PC-3 (cell line): Measurements from ENCODE around the gene SLC45A3. TPM values are rescaled to one million over a fixed set of nuclear protein-coding genes. Genes with fewer than 3 reads are reported as not detected.
A peak's percentile ranks its signal among the peaks of the same experiment; 100 is the strongest.

Experiments
- ATAC-seq: fragments of 200-7000 bp; cut with Tn5 transposase; 2 replicates; pipeline ENCODE4 v1.9.1; 2020; ENCODE audit warnings: mild to moderate bottlenecking, moderate library complexity
- BruUV-seq: library from RNA; stranded (reverse); fragments of 400-500 nt; replicated peaks from 2 replicates; lab custom pipeline; 2021; lab: Mats Ljungman, UMichigan
- CTCF ChIA-PET: fragments of 300-600 bp; sonication (Branson Sonifier 250); formaldehyde crosslinking; loops from one replicate; lab custom pipeline; 2022; ENCODE audit warnings: antibody characterized with exemption; lab: Charles Lee
- POLR2A ChIA-PET: fragments of 300-600 bp; sonication (Branson Sonifier 250); formaldehyde crosslinking; loops from one replicate; lab custom pipeline; 2022; ENCODE audit warnings: antibody characterized with exemption; ENCODE audit not compliant: unreplicated experiment; lab: Charles Lee
- DNase-seq: peaks from one replicate; pipeline ENCODE4 v3.0.0-alpha.2; 2015
- H2AFZ ChIP-seq: fragments of 300-600 bp; sonication (generic); 2 replicates; pipeline ENCODE4 v1.6.0; 2016; ENCODE audit warnings: antibody characterized with exemption, low read length
- H3F3A ChIP-seq: fragments of 300-600 bp; sonication (generic); one replicate; pipeline ENCODE4 v1.6.0; 2017; ENCODE audit warnings: antibody characterized with exemption, low read length, control low read depth, mild to moderate bottlenecking; ENCODE audit not compliant: unreplicated experiment
- H3K27ac ChIP-seq: fragments of 300-600 bp; sonication (generic); 2 replicates; pipeline ENCODE4 v1.5.1; 2016; ENCODE audit warnings: mild to moderate bottlenecking, low read length
- H3K27me3 ChIP-seq: fragments of 300-600 bp; sonication (generic); 2 replicates; pipeline ENCODE4 v1.6.1; 2016; ENCODE audit warnings: low read length, mixed read lengths
- H3K36me3 ChIP-seq: fragments of 300-600 bp; sonication (generic); 2 replicates; pipeline ENCODE4 v1.6.1; 2016; ENCODE audit warnings: low read depth, mixed run types, low read length, mixed read lengths
- H3K4me1 ChIP-seq: fragments of 300-600 bp; sonication (generic); 2 replicates; pipeline ENCODE4 v1.5.1; 2016; ENCODE audit warnings: low read length; ENCODE audit not compliant: insufficient read depth
- H3K4me2 ChIP-seq: fragments of 300-600 bp; sonication (generic); 2 replicates; pipeline ENCODE4 v1.6.0; 2016; ENCODE audit warnings: low read length
- H3K4me3 ChIP-seq: fragments of 300-600 bp; sonication (generic); 2 replicates; pipeline ENCODE4 v1.5.1; 2016; ENCODE audit warnings: mild to moderate bottlenecking, low read length, mixed read lengths
- H3K79me2 ChIP-seq: fragments of 300-600 bp; sonication (generic); 2 replicates; pipeline ENCODE4 v1.6.1; 2017; ENCODE audit warnings: low read length, mixed read lengths
- H3K9ac ChIP-seq: fragments of 300-600 bp; sonication (generic); 2 replicates; pipeline ENCODE4 v1.6.0; 2016; ENCODE audit warnings: mild to moderate bottlenecking, low read length
- H3K9me2 ChIP-seq: fragments of 300-600 bp; sonication (generic); replicated peaks from 2 replicates; pipeline ENCODE4 v1.6.1; 2016; ENCODE audit warnings: mixed run types, low read length, mixed read lengths
- H3K9me3 ChIP-seq: fragments of 300-600 bp; sonication (generic); 2 replicates; pipeline ENCODE4 v1.6.1; 2016; ENCODE audit warnings: low read length, mixed read lengths
- H4K20me1 ChIP-seq: fragments of 300-600 bp; sonication (generic); 2 replicates; pipeline ENCODE4 v1.6.1; 2016; ENCODE audit warnings: low read length, mixed read lengths
- EZH2 ChIP-seq: fragments of 300-600 bp; sonication (generic); IDR thresholded peaks from one replicate; pipeline ENCODE4 v1.6.1; 2017; ENCODE audit warnings: antibody characterized with exemption, mild to moderate bottlenecking, low read length; ENCODE audit not compliant: unreplicated experiment
- EZH2phosphoT487 ChIP-seq: fragments of 300-600 bp; sonication (generic); IDR thresholded peaks from 2 replicates; pipeline ENCODE4 v1.6.1; 2018; ENCODE audit warnings: mild to moderate bottlenecking, antibody characterized with exemption, low read length, borderline replicate concordance
- intact Hi-C: fragments of 100-400 bp; cut with micrococcal nuclease; formaldehyde crosslinking; loops from 2 replicates; pipeline ENCODE4 v1.9.0; 2023
- total RNA-seq: library from RNA; depleted of rRNA; stranded (reverse); fragments of >200 nt; gene quantifications from 2 replicates; pipeline ENCODE4 v1.2.3, GENCODE V29; 2014
- TF ChIP-seq, protein P1 (sequence below): fragments of 300-600 bp; sonication (generic); conservative IDR thresholded peaks from 2 replicates; pipeline ENCODE4 v1.5.1; 2017; ENCODE audit warnings: antibody characterized with exemption, low read depth, mild to moderate bottlenecking, low read length

Gene SLC45A3
- total RNA-seq, 1 experiment from 2014 or later = 33.2 TPM

DNA sequence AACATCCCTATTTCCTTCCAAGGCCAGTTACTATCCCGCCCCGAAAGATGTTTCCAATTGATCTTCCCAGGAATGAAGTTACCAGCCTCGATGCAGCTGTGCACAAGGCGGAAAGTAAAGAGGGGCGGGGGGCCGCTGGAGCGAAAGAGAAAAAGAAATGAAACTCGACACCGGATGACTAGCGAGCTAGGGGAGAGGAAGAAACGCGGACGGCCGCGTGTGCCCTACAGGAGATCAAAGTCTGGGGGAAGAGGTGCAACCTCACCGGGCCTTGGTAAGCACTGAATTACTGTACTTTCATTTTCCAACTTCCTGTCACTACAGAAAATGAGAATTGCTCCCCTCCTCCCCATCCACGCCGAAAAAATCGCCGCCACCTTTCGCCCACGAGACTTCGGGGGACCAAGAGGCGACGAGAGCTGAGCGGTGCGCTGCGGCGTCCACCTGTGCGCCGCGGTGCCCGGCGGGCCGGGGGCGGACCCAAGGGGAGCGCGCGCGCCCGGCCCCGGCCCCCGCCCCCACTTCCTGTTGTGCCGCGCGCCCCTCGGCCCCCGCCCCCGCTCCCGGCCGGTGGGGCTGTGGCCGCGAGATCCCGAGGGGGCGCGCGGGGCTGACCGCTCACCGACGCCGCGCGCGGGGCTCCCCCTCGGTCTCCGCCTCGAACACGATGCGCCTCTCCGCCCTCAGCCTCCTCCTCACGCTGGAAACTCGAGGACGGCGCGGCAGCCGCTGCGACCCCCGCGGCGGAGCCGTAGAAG is 49.1 kb downstream of the SLC45A3 start:
- peak overlapping the region; percentile 48 for H2AFZ ChIP-seq
- ATAC-seq (peak; percentile 61), DNase-seq (peak; percentile 84)
- H3K27ac ChIP-seq = peak overlapping the region; percentile 76
- intact Hi-C loops = no loop called here
- peaks cover 11% of the 10 kb centered on the region for H4K20me1 ChIP-seq
- no peaks in the 10 kb centered on the region for H3K27me3 ChIP-seq
- no peaks in the 10 kb centered on the region for H3K36me3 ChIP-seq
- H3K9me2 ChIP-seq = no peaks in the 10 kb centered on the region
- H3K79me2 ChIP-seq = peaks cover 49% of the 10 kb centered on the region
- no peaks in the 10 kb centered on the region for H3K9me3 ChIP-seq
- H3K4me3 ChIP-seq = peak overlapping the region; percentile 86
- ChIA-PET POLR2A (interaction anchor here (0.8 kb wide), 1 partner anchor 87 kb away, joined by 10 read pairs; no protein-coding TSS in a partner anchor), CTCF (interaction anchor here (0.8 to 3.4 kb wide), 4 partner anchors 27 to 52 kb away, joined by 3 to 21 read pairs (median 4); no protein-coding TSS in a partner anchor)
- TF ChIP-seq, protein P1, sequence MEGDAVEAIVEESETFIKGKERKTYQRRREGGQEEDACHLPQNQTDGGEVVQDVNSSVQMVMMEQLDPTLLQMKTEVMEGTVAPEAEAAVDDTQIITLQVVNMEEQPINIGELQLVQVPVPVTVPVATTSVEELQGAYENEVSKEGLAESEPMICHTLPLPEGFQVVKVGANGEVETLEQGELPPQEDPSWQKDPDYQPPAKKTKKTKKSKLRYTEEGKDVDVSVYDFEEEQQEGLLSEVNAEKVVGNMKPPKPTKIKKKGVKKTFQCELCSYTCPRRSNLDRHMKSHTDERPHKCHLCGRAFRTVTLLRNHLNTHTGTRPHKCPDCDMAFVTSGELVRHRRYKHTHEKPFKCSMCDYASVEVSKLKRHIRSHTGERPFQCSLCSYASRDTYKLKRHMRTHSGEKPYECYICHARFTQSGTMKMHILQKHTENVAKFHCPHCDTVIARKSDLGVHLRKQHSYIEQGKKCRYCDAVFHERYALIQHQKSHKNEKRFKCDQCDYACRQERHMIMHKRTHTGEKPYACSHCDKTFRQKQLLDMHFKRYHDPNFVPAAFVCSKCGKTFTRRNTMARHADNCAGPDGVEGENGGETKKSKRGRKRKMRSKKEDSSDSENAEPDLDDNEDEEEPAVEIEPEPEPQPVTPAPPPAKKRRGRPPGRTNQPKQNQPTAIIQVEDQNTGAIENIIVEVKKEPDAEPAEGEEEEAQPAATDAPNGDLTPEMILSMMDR = no peak
- TF ChIP-seq EZH2phosphoT487 (peak; percentile 29; the same call in 1 of the 2 replicates), EZH2 (no peak)
- H3K4me1 ChIP-seq = peaks cover 24% of the 10 kb centered on the region
- peak overlapping the region; percentile 81 for H3K9ac ChIP-seq
- no peaks in the 10 kb centered on the region for H3F3A ChIP-seq
- peak overlapping the region; percentile 94 for H3K4me2 ChIP-seq
- BruUV-seq = TSS peak; percentile 54

DNA sequence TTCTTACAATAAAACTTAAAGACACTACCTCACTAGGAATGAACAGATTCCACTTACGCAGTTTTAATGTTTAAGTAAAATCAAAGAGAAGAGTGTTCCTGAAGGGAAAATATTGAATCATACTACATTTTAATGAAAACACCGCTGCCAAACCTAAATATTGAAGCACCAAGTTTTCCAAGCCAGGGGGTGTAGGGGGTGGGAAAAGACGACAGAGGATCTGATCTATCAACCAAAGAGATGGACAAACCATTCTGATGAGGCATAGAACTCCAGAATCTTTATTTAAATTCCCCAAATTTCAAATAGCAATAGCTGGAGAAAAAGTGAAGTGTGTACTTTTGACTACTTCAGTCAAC is 49.7 kb downstream of the SLC45A3 start:
- TF ChIP-seq, protein P1 = no peak
- no peak for TF ChIP-seq EZH2
- no peak for TF ChIP-seq EZH2phosphoT487
- Histone ChIP-seq H3K27ac (peak overlapping the region; percentile 76), H3F3A (no peaks in the 10 kb centered on the region), H3K9me3 (no peaks in the 10 kb centered on the region), H3K4me1 (peaks cover 24% of the 10 kb centered on the region), H3K79me2 (peaks cover 53% of the 10 kb centered on the region), H3K9ac (peak overlapping the region; percentile 81), H3K4me2 (peak overlapping the region; percentile 94), H3K9me2 (no peaks in the 10 kb centered on the region), H3K4me3 (peak overlapping the region; percentile 86), H4K20me1 (peaks cover 12% of the 10 kb centered on the region), H2AFZ (peak overlapping the region; percentile 48), H3K36me3 (no peaks in the 10 kb centered on the region), H3K27me3 (no peaks in the 10 kb centered on the region)
- CTCF ChIA-PET = interaction anchor here (0.8 to 3.4 kb wide), 2 partner anchors 28 to 39 kb away, joined by 3 to 21 read pairs; no protein-coding TSS in a partner anchor
- POLR2A ChIA-PET = interaction anchor here (0.6 to 1.0 kb wide), 5 partner anchors 39 to 651 kb away, joined by 3 to 10 read pairs (median 3); no protein-coding TSS in a partner anchor
- ATAC-seq (no peak), DNase-seq (no peak)
- no TSS peak for BruUV-seq
- intact Hi-C loops = no loop called here
